OCI-LY3 (cell line): ENCODE results near the gene SULT1C2.

Experiments used
- EZH2phosphoT487 ChIP-seq: fragments of 200-600 bp; shearing (Covaris generic); IDR thresholded peaks from 2 replicates; pipeline ENCODE4 v1.6.1; 2018; ENCODE audit warnings: antibody characterized with exemption, mixed run types, low read depth
- TF ChIP-seq, protein P1 (sequence below): fragments of 200-600, 300-600 bp; sonication (generic); IDR thresholded peaks from 2 replicates; pipeline ENCODE4 v1.5.1; 2014; ENCODE audit warnings: antibody characterized with exemption, low read length, low read depth

DNA sequence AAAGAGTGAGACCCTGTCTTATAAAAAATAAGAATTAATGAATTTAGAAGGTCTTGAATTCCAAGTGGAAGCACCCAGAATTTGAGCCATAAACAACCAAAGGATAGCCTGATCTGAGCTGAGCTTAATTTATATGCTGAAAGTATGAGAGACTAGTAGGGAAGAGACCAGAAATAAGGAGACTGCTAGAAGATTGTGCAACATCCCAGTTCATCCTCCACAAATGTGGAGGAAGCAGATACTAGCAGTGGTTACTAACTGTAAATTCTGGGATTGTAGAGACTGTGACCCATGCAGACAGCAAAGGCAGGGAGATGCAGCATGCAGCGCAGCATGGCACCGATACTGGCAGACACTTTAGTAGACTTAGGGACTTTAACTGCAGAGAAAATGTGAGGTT lies 1.5 kb upstream of the SULT1C2 start:
- TF ChIP-seq, protein P1, sequence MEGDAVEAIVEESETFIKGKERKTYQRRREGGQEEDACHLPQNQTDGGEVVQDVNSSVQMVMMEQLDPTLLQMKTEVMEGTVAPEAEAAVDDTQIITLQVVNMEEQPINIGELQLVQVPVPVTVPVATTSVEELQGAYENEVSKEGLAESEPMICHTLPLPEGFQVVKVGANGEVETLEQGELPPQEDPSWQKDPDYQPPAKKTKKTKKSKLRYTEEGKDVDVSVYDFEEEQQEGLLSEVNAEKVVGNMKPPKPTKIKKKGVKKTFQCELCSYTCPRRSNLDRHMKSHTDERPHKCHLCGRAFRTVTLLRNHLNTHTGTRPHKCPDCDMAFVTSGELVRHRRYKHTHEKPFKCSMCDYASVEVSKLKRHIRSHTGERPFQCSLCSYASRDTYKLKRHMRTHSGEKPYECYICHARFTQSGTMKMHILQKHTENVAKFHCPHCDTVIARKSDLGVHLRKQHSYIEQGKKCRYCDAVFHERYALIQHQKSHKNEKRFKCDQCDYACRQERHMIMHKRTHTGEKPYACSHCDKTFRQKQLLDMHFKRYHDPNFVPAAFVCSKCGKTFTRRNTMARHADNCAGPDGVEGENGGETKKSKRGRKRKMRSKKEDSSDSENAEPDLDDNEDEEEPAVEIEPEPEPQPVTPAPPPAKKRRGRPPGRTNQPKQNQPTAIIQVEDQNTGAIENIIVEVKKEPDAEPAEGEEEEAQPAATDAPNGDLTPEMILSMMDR, result no peak
- no peak for TF ChIP-seq EZH2phosphoT487
